Measurements from ENCODE around the gene TRPV3. TPM values are rescaled to one million over a fixed set of nuclear protein-coding genes. Genes with fewer than 3 reads are reported as not detected.

Gene TRPV3
- total and polyA plus RNA-seq, 2 experiments from 2014 or later, result 0.15 to 0.69 TPM

GRCh38 chr17:3533752-3534151 is 23.9 kb downstream of the TRPV3 start:
- H3K4me1 Mint-ChIP-seq, result peaks cover 15% of the 10 kb centered on the region
- H3K27ac Mint-ChIP-seq, result no peak overlapping the region
- H4K20me1 ChIP-seq (replicated peaks; ENCODE audit: insufficient read depth), result no peaks in the 10 kb centered on the region
- peaks cover 12% of the 10 kb centered on the region for H3K27me3 Mint-ChIP-seq (ENCODE audit: insufficient read depth, low read depth, poor library complexity)
- H3K36me3 ChIP-seq (ENCODE audit: insufficient read depth), result no peaks in the 10 kb centered on the region
- H3K4me3 Mint-ChIP-seq, result no peak overlapping the region
- H3K36me3 Mint-ChIP-seq (ENCODE audit: low read depth), result no peaks in the 10 kb centered on the region; the same call in 2 of the 3 replicates
- ATAC-seq (no peak), DNase-seq (ENCODE audit: low spot score) (no peak)
- no peaks in the 10 kb centered on the region for H3F3A ChIP-seq (replicated peaks; ENCODE audit: low read depth)
- H3K27me3 ChIP-seq (ENCODE audit: insufficient read depth), result no peaks in the 10 kb centered on the region
- H3K27ac ChIP-seq (ENCODE audit: low read depth), result no peak overlapping the region
- no peak overlapping the region for H3K4me2 ChIP-seq
- H3K79me2 ChIP-seq (replicated peaks; ENCODE audit: insufficient read depth), result no peaks in the 10 kb centered on the region
- H3K9me2 ChIP-seq (ENCODE audit: insufficient read depth), result no peaks in the 10 kb centered on the region
- no peak for TF ChIP-seq STAT1 (IDR thresholded peaks at IDR 0.05; ENCODE audit: unreplicated experiment)
- no peak for TF ChIP-seq EZH2phosphoT487 (IDR thresholded peaks at IDR 0.05; ENCODE audit: unreplicated experiment)
- H3K4me1 ChIP-seq (ENCODE audit: insufficient read depth), result no peaks in the 10 kb centered on the region; the same call in 1 of the 2 replicates
- no peak overlapping the region for H3K4me3 ChIP-seq
- no peak overlapping the region for H2AFZ ChIP-seq
- H3K9me3 Mint-ChIP-seq, result no peaks in the 10 kb centered on the region; the same call in 2 of the 3 replicates

- TF ChIP-seq CREB1 (CRISPR knock-in tag; IDR thresholded peaks at IDR 0.05; ENCODE audit: low read depth), result no peak
- no peak for TF ChIP-seq STAT1 (IDR thresholded peaks at IDR 0.05; ENCODE audit: unreplicated experiment)
- TF ChIP-seq ZNF331 (CRISPR knock-in tag; IDR thresholded peaks at IDR 0.05; ENCODE audit: low read depth), result no peak
- no peak for TF ChIP-seq EZH2 (IDR thresholded peaks at IDR 0.05; ENCODE audit: low read depth, unreplicated experiment)
- no peak for TF ChIP-seq JUNB (IDR thresholded peaks at IDR 0.05; ENCODE audit: unreplicated experiment)
- TF ChIP-seq CTCF (conservative IDR thresholded peaks at IDR 0.05; ENCODE audit: low read depth in 2 of 2), result no peak
- Histone ChIP-seq H3F3A (replicated peaks; ENCODE audit: low read depth) (no peaks in the 10 kb centered on the region), H3K9me2 (ENCODE audit: insufficient read depth) (no peaks in the 10 kb centered on the region), H3K4me1 (ENCODE audit: insufficient read depth) (no peaks in the 10 kb centered on the region; the same call in 1 of the 2 replicates), H3K27ac (ENCODE audit: low read depth) (no peak overlapping the region), H3K27me3 (ENCODE audit: insufficient read depth) (no peaks in the 10 kb centered on the region), H3K4me2 (no peak overlapping the region), H3K36me3 (ENCODE audit: insufficient read depth) (no peaks in the 10 kb centered on the region), H3K4me3 (no peak overlapping the region), H4K20me1 (replicated peaks; ENCODE audit: insufficient read depth) (no peaks in the 10 kb centered on the region), H3K79me2 (replicated peaks; ENCODE audit: insufficient read depth) (no peaks in the 10 kb centered on the region), H2AFZ (no peak overlapping the region)
- Mint-ChIP-seq H3K27ac (no peak overlapping the region), H3K9me3 (no peaks in the 10 kb centered on the region; the same call in 2 of the 3 replicates), H3K36me3 (ENCODE audit: low read depth) (no peaks in the 10 kb centered on the region; the same call in 2 of the 3 replicates), H3K4me1 (peaks cover 15% of the 10 kb centered on the region), H3K4me3 (no peak overlapping the region), H3K27me3 (ENCODE audit: insufficient read depth, low read depth, poor library complexity) (peaks cover 12% of the 10 kb centered on the region)
- DNase-seq (ENCODE audit: low spot score), result no peak
- no peak for ATAC-seq
These were observed 24.8 kb downstream of the TRPV3 start for GRCh38 chr17:3532859-3533142.

- Histone ChIP-seq H3K4me3 (no peak overlapping the region), H3K27ac (ENCODE audit: low read depth) (no peak overlapping the region), H3K27me3 (ENCODE audit: insufficient read depth) (no peaks in the 10 kb centered on the region), H3K9me2 (ENCODE audit: insufficient read depth) (no peaks in the 10 kb centered on the region), H3K4me1 (ENCODE audit: insufficient read depth) (no peaks in the 10 kb centered on the region; the same call in 1 of the 2 replicates), H4K20me1 (replicated peaks; ENCODE audit: insufficient read depth) (no peaks in the 10 kb centered on the region), H2AFZ (no peak overlapping the region), H3K4me2 (no peak overlapping the region), H3K79me2 (replicated peaks; ENCODE audit: insufficient read depth) (no peaks in the 10 kb centered on the region), H3K36me3 (ENCODE audit: insufficient read depth) (no peaks in the 10 kb centered on the region), H3F3A (replicated peaks; ENCODE audit: low read depth) (no peaks in the 10 kb centered on the region)
- H3K9me3 Mint-ChIP-seq, result no peaks in the 10 kb centered on the region; the same call in 2 of the 3 replicates
- peaks cover 15% of the 10 kb centered on the region for H3K4me1 Mint-ChIP-seq
- H3K27ac Mint-ChIP-seq, result no peak overlapping the region
- H3K36me3 Mint-ChIP-seq (ENCODE audit: low read depth), result no peaks in the 10 kb centered on the region; the same call in 2 of the 3 replicates
- DNase-seq (ENCODE audit: low spot score) (no peak), ATAC-seq (no peak)
- H3K27me3 Mint-ChIP-seq (ENCODE audit: insufficient read depth, low read depth, poor library complexity), result peaks cover 12% of the 10 kb centered on the region
- H3K4me3 Mint-ChIP-seq, result no peak overlapping the region
- TF ChIP-seq CTCF (conservative IDR thresholded peaks at IDR 0.05; ENCODE audit: low read depth in 2 of 2) (no peak), REST (IDR thresholded peaks at IDR 0.05; ENCODE audit: unreplicated experiment) (no peak)
These were observed 25.3 kb downstream of the TRPV3 start for GRCh38 chr17:3532106-3532858.
